SU-DHL-6 (cell line): Measurements from ENCODE around the gene ERGIC3.

ENCODE experiments used
- CTCF ChIP-seq: fragments of 200-600 bp; sonication (generic); IDR thresholded peaks from one replicate; pipeline ENCODE4 v1.5.1; 2017; ENCODE audit warnings: antibody characterized with exemption, mild to moderate bottlenecking, low read length, moderate library complexity; ENCODE audit not compliant: insufficient read depth, poor library complexity, severe bottlenecking
- EZH2phosphoT487 ChIP-seq: fragments of 200-600 bp; sonication (generic), shearing (Covaris generic); conservative IDR thresholded peaks from 2 replicates; pipeline ENCODE4 v1.6.1; 2018; ENCODE audit warnings: mild to moderate bottlenecking, antibody characterized with exemption, low read length, moderate library complexity, mixed read lengths

DNA sequence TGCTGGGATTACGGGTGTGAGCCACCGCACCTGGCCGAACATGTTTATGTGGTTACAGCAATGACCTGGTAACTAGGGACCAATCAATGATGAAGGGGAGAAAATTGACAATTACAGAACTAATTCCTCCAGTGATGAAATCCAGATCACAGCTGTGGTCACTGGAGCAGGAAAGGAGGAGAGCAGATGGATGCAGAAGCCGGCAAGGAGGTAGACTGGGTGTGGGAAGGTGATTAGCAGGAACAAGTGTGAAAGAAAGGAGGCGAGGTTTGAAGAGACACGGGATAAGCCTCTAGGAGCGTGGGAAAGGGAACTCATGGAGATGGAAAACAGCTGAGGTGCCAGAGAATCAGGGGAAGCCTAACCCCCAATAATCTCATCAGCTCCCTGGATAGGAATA lies 56.6 kb downstream of the ERGIC3 start:
- no peak for TF ChIP-seq CTCF
- TF ChIP-seq EZH2phosphoT487: no peak
